ENCODE measurements around the gene RPTOR. TPM values are rescaled to one million over a fixed set of nuclear protein-coding genes. Genes with fewer than 3 reads are reported as not detected.

The RPTOR gene
- total RNA-seq, 1 donor from 2014 or later: 32.0 TPM

DNA sequence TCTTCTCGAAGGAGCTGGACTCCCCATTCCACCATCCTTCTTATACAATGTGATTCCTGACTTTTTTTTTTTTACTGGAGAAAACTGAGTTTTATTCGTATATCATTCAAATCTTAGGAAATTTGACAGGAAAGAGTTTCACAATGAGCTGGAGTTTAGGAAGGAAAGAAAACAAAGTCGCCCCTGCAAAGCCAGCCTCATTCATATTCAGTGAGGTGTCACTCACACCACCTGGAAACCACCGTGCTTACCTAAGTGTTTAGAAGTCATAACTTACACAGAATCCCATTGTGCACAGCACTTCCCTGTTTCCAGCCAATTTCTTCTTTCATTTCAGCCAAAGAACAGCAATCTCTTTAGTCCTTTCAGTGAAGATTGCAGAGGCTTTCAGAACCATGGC is 356.7 kb downstream of the RPTOR start:
- no peaks in the 10 kb centered on the region for H3K9me3 Mint-ChIP-seq (ENCODE audit: unreplicated experiment)
- Histone ChIP-seq H2AFZ (ENCODE audit: low read depth, low read length) (no peak overlapping the region), H3K79me2 (ENCODE audit: insufficient read depth, low read length) (no peaks in the 10 kb centered on the region), H3K9me3 (ENCODE audit: insufficient read depth, low read depth, low read length) (no peaks in the 10 kb centered on the region), H3K9ac (ENCODE audit: low read length) (no peak overlapping the region), H3K4me2 (ENCODE audit: low read length) (peak overlapping the region; percentile 13), H3K4me1 (ENCODE audit: insufficient read depth, low read length) (peaks cover 10% of the 10 kb centered on the region), H3K36me3 (ENCODE audit: insufficient read depth, low read length) (no peaks in the 10 kb centered on the region), H3K4me3 (ENCODE audit: insufficient read depth, low read depth, low read length) (no peak overlapping the region), H3K27ac (ENCODE audit: low read depth, low read length) (no peak overlapping the region), H3K27me3 (ENCODE audit: insufficient read depth, low read length) (no peaks in the 10 kb centered on the region), H4K20me1 (ENCODE audit: insufficient read depth, low read length) (no peaks in the 10 kb centered on the region)
- TF ChIP-seq, protein P1, sequence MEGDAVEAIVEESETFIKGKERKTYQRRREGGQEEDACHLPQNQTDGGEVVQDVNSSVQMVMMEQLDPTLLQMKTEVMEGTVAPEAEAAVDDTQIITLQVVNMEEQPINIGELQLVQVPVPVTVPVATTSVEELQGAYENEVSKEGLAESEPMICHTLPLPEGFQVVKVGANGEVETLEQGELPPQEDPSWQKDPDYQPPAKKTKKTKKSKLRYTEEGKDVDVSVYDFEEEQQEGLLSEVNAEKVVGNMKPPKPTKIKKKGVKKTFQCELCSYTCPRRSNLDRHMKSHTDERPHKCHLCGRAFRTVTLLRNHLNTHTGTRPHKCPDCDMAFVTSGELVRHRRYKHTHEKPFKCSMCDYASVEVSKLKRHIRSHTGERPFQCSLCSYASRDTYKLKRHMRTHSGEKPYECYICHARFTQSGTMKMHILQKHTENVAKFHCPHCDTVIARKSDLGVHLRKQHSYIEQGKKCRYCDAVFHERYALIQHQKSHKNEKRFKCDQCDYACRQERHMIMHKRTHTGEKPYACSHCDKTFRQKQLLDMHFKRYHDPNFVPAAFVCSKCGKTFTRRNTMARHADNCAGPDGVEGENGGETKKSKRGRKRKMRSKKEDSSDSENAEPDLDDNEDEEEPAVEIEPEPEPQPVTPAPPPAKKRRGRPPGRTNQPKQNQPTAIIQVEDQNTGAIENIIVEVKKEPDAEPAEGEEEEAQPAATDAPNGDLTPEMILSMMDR (IDR thresholded peaks at IDR 0.05; ENCODE audit: insufficient read depth, low read depth, low read length): no peak
- no peak for TF ChIP-seq EZH2 (IDR thresholded peaks at IDR 0.05; ENCODE audit: insufficient read depth, low read length)
- H3K27ac Mint-ChIP-seq (ENCODE audit: unreplicated experiment): no peak overlapping the region
- peak; percentile 41 for DNase-seq (ENCODE audit: low read depth)
- H3K36me3 Mint-ChIP-seq (ENCODE audit: low read depth, unreplicated experiment): peaks cover 12% of the 10 kb centered on the region
- FAIRE-seq: no peak
- H3K4me1 Mint-ChIP-seq (ENCODE audit: low read depth, unreplicated experiment): no peaks in the 10 kb centered on the region
- no peak overlapping the region for H3K4me3 Mint-ChIP-seq (ENCODE audit: unreplicated experiment)
- no peaks in the 10 kb centered on the region for H3K27me3 Mint-ChIP-seq (ENCODE audit: low read depth, unreplicated experiment)

DNA sequence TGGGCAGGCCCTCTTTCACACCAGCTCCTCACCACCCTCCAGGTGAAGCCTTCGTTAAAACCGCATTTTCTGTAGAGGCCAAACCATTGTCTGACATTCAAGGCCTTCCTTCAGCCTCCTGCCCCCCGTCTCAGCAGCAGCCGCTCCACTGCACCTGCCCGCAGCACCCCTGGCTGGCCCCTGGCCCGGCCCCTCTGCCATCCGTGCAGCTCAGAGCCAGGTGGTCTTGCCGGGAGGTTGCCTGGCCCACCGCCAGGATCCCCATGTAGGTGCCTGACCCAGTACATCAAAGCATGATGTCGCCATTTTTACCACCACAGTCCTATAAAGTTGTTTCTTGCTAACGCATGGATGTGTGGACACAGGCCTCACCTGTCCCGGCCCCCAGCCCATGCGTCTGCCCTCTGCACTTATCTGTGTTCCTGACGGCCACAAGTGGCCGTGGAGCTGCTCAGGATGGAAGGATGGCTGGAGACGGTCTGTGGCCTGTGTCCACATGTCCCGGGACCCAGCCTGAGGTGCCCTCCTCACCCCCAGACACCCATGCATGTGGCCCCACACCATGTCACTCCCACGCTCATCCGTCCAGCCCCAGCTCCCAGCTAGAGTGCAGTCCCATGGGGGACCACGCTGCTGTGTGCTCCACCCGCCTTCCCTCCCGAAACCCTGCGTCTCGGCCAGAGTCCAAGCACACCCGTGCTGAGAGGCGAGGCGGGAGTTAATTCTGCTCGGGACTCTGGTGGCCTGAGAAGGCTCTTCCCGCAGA is 357.7 kb downstream of the RPTOR start:
- Histone ChIP-seq H3K4me3 (ENCODE audit: insufficient read depth, low read depth, low read length) (no peak overlapping the region), H3K79me2 (ENCODE audit: insufficient read depth, low read length) (no peaks in the 10 kb centered on the region), H3K36me3 (ENCODE audit: insufficient read depth, low read length) (no peaks in the 10 kb centered on the region), H3K9me3 (ENCODE audit: insufficient read depth, low read depth, low read length) (no peaks in the 10 kb centered on the region), H4K20me1 (ENCODE audit: insufficient read depth, low read length) (no peaks in the 10 kb centered on the region), H3K4me2 (ENCODE audit: low read length) (no peak overlapping the region), H2AFZ (ENCODE audit: low read depth, low read length) (no peak overlapping the region), H3K27ac (ENCODE audit: low read depth, low read length) (no peak overlapping the region), H3K4me1 (ENCODE audit: insufficient read depth, low read length) (peaks cover 10% of the 10 kb centered on the region), H3K27me3 (ENCODE audit: insufficient read depth, low read length) (no peaks in the 10 kb centered on the region), H3K9ac (ENCODE audit: low read length) (no peak overlapping the region)
- Mint-ChIP-seq H3K9me3 (ENCODE audit: unreplicated experiment) (no peaks in the 10 kb centered on the region), H3K4me1 (ENCODE audit: low read depth, unreplicated experiment) (no peaks in the 10 kb centered on the region), H3K27ac (ENCODE audit: unreplicated experiment) (no peak overlapping the region), H3K4me3 (ENCODE audit: unreplicated experiment) (no peak overlapping the region), H3K27me3 (ENCODE audit: low read depth, unreplicated experiment) (no peaks in the 10 kb centered on the region), H3K36me3 (ENCODE audit: low read depth, unreplicated experiment) (peaks cover 13% of the 10 kb centered on the region)
- TF ChIP-seq, protein P1 (IDR thresholded peaks at IDR 0.05; ENCODE audit: insufficient read depth, low read depth, low read length): no peak
- DNase-seq (ENCODE audit: low read depth) (no peak), FAIRE-seq (no peak)

DNA sequence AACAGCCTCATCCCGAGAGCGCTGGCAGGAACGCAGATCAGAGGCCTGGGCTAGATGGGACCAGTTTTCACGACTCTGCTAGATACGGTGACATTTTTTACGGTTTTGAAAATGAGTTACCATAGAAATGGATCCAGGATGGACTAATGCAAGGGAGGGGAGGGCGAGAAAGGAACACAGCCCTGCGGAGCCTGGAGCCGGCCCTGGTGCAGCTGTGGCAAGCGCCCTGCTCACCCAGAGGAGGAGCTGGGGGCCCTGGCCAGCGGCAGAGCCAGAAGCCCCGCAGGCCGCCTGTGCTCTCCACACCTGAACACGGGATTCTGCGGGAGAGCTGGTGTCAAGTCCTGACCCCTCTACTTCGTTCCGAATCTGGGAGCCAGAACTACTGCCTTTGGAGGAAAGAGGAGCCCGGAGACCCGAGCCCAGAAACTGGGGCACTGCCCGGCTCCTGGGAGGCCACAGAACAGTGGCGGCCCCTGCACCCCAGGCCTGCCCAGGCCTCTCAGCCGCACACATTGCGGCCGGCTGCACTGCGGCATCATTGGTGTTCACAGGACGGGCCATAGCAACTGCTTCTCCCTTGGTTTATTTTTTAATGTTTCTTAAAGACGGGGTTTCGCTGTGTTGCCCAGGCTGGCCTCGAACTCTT is 358.4 kb downstream of the RPTOR start:
- Mint-ChIP-seq H3K9me3 (ENCODE audit: unreplicated experiment) (no peaks in the 10 kb centered on the region), H3K27me3 (ENCODE audit: low read depth, unreplicated experiment) (no peaks in the 10 kb centered on the region), H3K36me3 (ENCODE audit: low read depth, unreplicated experiment) (peaks cover 17% of the 10 kb centered on the region), H3K4me3 (ENCODE audit: unreplicated experiment) (no peak overlapping the region), H3K27ac (ENCODE audit: unreplicated experiment) (no peak overlapping the region), H3K4me1 (ENCODE audit: low read depth, unreplicated experiment) (no peaks in the 10 kb centered on the region)
- Histone ChIP-seq H3K4me3 (ENCODE audit: insufficient read depth, low read depth, low read length) (no peak overlapping the region), H3K27ac (ENCODE audit: low read depth, low read length) (no peak overlapping the region), H4K20me1 (ENCODE audit: insufficient read depth, low read length) (no peaks in the 10 kb centered on the region), H3K4me1 (ENCODE audit: insufficient read depth, low read length) (peaks cover 10% of the 10 kb centered on the region), H3K9ac (ENCODE audit: low read length) (no peak overlapping the region), H2AFZ (ENCODE audit: low read depth, low read length) (no peak overlapping the region), H3K79me2 (ENCODE audit: insufficient read depth, low read length) (no peaks in the 10 kb centered on the region), H3K36me3 (ENCODE audit: insufficient read depth, low read length) (no peaks in the 10 kb centered on the region), H3K9me3 (ENCODE audit: insufficient read depth, low read depth, low read length) (no peaks in the 10 kb centered on the region), H3K27me3 (ENCODE audit: insufficient read depth, low read length) (no peaks in the 10 kb centered on the region), H3K4me2 (ENCODE audit: low read length) (no peak overlapping the region)
- FAIRE-seq (no peak), DNase-seq (ENCODE audit: low read depth) (no peak)
- TF ChIP-seq EZH2 (IDR thresholded peaks at IDR 0.05; ENCODE audit: insufficient read depth, low read length): no peak
- TF ChIP-seq, protein P1 (IDR thresholded peaks at IDR 0.05; ENCODE audit: insufficient read depth, low read depth, low read length): no peak
